ENCODE results near the gene OST4.

GRCh38 chr2:27038012-27038411 is 33.4 kb downstream of the OST4 start:
- no peak for TF ChIP-seq EZH2 (IDR thresholded peaks at IDR 0.05)
- no peak for TF ChIP-seq POLR2AphosphoS5 (IDR thresholded peaks at IDR 0.05; ENCODE audit: borderline replicate concordance, low read depth, low read length)
